ENCODE results near the gene POLR1C.
A peak's percentile ranks its signal among the peaks of the same experiment; 100 is the strongest.
"Not testable (repeated sequence)": the region's sequence is repeated elsewhere in the genome, so short reads cannot be mapped to it uniquely, and the experiment has no call there.

POLR1C gene, protein sequence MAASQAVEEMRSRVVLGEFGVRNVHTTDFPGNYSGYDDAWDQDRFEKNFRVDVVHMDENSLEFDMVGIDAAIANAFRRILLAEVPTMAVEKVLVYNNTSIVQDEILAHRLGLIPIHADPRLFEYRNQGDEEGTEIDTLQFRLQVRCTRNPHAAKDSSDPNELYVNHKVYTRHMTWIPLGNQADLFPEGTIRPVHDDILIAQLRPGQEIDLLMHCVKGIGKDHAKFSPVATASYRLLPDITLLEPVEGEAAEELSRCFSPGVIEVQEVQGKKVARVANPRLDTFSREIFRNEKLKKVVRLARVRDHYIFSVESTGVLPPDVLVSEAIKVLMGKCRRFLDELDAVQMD

DNA sequence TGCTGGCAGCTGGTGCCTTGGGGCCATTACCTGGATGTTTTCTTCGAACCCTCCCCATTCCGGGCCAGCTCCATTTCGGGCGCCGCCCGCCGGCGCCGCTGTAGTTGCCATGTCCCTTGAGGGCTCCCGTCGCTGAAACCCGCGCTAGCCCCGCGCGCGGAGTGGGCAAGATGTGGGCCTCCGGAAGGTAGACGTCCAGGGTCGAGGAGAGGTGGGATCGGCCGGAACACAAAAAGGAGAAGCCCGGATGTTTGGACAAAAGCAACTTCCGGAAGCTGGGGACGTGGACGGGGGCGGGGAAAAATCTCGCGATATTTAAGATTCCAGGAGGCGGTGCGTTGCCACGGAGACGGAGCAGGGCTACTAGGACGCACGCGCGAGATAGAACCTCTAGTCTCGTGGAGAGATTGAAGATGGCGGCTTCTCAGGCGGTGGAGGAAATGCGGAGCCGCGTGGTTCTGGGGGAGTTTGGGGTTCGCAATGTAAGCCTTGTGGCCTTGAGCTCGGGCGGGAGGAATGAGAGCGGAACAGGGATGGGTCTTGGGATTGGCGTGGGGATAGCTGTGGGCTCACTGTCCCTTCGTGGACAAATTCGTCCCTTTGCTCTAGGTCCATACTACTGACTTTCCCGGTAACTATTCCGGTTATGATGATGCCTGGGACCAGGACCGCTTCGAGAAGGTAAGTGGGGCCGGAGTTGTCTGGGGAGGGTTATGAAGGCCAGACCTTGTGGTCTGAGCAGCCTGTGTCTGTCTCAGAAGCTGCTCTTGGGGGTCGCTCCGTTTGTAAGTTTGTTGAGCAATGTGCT lies at the start of gene POLR1C, which contains the start of gene YIPF3:
Gene POLR1C, plus strand, starts transcription at position 393 of the 808 bp plus-strand sequence. Its CDS starts 21 bp downstream, at position 414.
Gene YIPF3, minus strand, starts transcription at position 230 of the 808 bp plus-strand sequence. Its CDS starts 119 bp downstream, at position 111.
- peak; percentile 96 to 99 for DNase-seq

DNA sequence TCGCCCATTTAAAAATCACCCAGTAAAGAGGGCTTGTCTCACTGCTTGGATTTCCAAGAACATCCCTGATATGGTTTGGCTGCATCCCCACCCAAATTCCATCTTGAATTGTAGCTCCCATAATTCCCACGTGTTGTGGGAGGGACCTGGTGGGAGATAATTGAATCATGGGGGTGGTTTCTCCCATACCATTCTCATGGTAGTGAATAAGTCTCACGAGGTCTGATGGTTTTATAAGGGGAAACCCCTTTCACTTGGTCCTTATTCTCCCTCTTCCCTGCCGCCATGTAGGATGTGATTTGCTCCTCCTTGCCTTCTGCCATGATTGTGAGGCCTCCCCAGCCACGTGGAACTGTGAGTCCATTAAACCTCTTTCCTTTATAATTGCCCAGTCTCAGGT lies 49.6 kb upstream of the POLR1C start:
- DNase-seq = not testable (repeated sequence)

DNA sequence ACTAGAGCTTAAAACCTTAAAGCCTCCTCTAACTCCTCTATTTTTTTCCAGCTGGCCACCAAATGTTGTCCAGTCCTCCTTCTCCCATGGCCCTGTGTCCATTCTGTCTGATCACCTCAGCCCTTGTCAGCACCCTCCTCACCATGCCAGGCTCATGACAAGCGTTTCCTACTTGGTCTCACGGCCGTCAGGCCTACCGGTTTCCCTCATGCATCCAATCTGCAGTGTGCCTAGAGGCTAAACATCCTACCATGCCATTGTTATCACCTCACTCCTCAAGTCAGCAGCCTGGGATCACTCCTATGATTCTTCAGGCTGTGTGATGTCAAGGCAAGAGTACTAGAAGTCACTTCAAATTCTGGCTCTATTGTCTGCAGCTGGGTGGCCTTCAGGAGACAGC lies 49.1 kb upstream of the POLR1C start:
- DNase-seq = no peak

DNA sequence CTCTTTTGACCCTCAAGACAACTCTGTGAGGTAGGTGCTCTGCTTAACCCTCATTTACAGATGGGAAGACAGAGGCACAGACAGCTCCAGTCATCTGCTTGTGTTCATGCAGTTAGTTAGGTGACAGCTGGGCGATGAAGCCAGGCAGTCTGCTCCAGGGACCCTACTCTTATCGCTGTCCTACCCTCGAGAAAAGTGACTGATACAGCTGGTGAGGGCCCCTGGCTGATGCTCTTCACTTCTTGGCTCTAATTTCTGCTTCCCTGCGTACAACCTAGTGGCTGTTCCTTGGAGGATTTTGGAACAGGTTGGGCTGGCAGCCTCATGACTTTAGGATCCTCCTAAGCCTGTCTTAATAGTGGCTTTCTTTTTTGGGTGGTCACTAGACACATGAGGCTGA lies 48.6 kb upstream of the POLR1C start:
- peak; percentile 40 to 77 for DNase-seq

DNA sequence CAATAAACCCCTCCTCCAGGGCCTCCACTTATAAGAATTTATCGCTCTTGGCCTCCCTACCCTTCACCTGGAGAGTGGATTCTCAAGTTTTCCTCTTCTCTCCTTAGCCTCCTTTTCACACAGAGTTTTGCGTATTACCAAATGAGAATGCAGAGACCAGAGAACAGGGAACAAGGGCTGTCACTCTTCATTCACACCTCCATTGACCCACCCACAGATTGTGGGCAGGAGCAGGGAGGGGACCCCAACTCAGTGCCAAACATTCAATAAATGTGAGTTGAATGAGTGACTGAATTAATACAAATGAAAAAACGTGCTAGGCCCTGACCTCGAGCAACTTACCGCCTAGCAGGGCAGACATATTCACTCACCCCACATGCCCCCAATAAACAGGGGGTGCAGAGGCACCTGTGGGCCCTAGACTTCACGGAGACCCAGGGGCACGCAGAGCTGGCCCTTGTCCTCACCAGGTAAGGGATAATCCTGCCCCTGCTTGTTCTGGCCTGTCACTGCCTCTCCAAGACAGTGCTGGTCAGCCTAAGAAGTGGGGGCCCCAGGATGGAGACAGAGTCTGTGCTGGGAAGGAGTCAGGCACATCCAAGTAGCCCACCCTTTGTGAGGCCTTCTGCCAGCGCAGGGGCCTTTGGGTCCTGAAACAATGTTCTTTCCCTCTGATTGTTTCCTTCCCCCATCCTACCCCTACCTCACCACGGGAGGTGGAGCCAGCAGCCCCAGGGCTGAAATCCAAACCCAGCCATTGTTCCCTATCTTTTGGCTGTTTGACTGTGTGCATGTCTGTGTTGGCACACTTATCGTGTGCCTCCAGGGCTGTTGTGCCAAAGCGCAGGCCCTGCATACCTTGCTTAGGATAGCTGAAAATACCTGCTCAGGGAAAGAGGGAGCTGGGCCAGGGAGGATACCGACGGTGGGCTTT lies 47.9 kb upstream of the POLR1C start:
- DNase-seq = no peak

DNA sequence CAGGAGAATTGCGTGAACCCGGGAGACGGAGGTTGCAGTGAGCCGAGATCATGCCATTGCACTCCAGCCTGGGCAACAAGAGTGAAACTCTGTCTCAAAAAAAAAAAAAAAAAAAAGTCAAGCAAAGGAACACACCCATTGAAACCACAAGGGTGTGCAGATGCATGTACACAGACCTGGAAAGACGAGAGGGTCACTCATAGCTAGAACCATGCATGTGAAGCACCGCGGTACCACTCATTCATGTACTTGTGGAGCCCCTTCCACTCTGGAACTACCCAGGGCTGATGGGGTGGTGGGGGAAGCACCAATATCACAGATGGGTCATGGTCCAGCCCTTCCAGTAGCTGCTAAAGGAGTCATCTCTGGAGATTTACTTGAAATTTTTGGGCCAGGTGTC lies 46.9 kb upstream of the POLR1C start:
- DNase-seq = no peak

DNA sequence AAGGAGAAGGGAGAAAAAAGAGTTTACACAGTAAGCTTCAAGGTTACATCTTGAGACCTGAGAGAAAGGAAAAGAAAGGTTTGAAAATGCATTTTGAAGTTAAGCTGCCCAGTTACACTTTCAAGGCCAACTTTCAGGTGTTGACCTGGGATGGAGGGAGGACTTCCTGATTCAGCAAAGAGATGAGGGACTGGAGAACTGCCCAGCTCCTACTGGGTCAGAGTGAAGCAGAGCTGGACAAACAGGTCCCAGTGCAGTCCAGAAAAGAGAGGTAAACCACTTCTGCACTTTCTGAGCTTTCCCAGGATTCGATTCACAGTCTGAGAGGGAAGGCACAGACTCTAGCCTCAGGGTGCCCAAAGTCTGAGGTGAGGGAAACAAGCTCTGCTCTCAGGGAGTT lies 45.5 kb upstream of the POLR1C start:
- DNase-seq = no peak

DNA sequence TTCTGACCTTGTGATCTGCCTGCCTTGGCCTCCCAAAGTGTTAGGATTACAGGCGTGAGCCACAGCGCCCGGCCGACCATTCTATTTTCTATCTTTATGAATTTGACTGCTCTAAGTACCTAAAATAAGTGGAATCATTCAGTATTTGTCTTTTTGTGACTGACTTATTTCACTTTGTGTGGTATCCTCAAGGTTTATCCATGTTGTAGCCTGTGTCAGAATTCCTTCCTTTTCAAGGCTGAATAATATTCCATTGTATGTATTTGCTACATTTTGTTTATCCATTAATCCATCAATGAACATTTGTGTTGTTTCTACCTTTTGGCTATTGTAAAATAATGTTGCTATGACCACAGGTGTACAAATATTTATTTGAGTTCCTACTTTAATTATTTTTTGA lies 44.4 kb upstream of the POLR1C start:
- DNase-seq = no peak

DNA sequence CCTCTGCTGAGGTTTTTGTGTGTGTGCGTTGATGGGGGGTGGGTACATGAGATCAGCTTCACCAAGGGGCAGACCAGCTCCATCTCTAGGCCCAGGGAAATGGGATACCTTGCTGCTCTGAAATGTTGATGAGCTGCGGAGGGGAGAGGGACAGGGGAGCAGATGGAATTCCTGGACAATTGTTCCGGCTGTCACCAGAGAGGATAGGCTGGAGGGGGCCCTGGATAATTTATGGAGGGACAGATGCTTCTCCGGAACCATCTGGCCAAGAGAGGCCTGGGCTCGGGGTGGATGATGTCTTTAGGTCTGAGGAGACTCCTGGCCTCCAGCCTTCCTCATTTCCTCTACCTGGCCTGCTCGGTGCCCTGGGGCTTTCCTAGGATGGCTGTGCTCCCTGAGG lies 41.4 kb upstream of the POLR1C start:
- peak; percentile 95 to 97 for DNase-seq

DNA sequence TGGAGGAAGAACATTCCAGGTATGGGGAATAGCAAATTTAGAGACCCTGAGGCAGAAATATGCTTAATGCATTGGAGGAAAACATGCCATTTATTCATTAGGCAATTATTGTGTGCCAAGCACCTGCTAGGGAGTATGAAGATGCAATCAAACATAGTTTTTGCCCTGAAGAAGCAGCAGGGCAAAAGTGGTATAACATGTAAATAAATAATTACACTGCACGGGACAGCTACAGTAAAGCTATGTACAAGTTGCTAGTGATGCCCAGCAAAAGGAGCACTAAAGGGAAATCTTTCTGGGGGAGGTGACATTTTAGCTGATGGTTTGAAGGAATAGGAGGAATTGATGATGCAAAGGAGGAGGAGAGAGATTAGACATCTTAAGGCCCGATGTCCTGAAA lies 40.1 kb upstream of the POLR1C start:
- DNase-seq = no peak

DNA sequence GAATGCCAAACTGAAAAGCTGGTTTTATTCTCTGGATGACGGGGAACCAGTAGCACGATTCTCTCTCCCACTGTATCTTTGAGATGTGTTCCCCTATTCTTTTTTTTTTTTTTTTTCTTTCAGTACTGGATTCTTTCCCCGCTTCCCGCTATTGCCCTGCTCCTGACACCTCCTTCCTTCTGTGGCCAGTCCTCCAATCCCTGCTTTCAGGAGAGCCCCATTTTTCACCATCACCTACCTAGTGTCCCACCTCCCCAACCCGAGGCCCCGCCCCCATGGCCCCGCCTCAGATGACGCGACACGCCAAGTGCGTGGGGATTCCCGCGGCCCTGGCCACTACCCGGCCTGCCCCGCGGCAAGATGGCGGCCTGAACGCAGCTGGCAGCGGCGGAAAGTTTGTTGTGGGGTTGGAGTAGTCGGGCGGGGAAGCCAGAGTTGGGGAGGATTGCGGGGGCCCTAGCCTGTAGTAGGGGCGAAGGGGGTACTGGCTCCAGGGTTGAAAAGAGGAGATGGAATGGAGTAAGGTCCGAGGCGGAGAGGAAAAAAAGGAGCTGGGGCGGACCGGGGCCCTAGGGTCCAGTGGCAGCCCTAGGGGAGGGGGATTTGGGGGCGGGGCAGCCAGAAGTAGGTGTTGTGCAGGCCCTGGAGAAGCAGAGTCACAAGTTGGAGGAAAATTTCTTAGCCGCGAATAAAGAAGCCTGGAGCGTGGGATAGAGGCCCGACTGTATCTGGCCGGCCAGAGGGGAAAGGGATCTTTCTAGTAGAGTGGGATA lies 39.5 kb upstream of the POLR1C start, which contains the start of gene TJAP1:
Gene TJAP1, plus strand, starts transcription at position 336 of the 773 bp plus-strand sequence. CDS start 21,432 bp downstream, outside the sequence.
- peak; percentile 79 to 85 for DNase-seq

DNA sequence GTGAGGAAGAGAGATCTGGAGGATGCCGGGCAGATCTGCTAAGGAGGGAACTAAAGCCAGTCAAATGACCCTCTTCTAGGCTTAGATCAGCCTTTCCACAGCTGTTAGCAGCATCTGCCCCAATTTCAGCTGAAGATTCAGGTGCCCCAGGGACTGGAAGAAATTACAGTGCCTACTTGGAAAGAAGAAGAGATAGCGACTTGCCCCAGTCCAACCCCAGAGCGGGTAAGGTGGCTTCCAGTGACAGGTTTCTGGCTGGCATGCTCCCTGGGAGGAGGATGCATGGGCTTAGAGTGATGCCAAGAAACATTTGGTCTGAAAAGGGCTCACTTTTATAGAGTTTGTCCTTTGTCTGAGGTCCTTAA lies 38.9 kb upstream of the POLR1C start:
- peak; percentile 75 to 80 for DNase-seq

DNA sequence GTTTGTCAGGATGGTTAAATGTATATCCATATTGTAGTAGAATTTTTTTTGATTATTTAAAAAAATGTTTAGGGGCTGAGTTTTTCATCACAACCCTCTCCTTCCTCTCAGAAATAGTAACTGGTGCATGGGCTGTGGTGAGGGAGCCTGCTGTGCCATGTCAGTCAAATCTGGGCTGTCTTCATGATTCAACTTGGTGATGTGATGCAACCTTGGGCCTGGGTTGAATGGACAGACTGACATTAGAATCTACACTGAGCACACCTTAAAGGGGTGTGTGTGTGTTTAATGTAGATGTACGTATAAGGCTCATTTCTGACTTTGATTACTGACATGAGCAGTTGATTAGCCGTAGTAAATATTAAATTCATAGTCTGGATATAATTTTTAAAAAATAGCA lies 35.8 kb upstream of the POLR1C start:
- DNase-seq = no peak

DNA sequence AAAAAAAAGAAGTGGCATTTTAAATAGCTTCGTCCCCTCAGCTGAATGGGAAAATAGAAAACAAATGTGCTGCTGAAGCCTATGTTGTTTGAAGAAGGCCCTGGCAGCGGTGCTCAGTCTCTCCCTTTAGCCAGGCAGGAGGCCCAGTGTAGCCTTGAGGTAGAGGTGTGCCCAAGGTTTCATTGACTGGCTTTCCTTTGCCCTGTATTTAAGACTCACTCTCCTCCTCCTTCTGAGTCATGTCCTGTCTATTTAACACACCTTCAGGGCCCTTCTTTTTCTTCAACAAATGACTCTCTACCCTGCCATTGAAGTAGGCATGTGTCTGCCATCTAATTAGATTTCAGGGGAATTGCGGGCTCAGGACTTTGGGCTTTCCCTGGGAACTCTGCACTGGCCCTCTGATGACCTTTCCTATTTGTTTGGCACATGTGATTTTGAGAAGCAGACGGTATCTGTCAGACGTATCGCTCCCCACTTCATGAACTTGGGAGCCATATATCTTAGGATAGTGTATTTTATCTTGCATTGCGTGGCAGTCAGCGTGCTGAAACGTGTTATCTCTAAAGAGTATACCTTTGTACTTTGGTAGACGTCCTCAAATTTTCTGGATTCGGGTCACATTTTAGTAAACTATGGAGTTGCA lies 35.2 kb upstream of the POLR1C start:
- no peak for DNase-seq

DNA sequence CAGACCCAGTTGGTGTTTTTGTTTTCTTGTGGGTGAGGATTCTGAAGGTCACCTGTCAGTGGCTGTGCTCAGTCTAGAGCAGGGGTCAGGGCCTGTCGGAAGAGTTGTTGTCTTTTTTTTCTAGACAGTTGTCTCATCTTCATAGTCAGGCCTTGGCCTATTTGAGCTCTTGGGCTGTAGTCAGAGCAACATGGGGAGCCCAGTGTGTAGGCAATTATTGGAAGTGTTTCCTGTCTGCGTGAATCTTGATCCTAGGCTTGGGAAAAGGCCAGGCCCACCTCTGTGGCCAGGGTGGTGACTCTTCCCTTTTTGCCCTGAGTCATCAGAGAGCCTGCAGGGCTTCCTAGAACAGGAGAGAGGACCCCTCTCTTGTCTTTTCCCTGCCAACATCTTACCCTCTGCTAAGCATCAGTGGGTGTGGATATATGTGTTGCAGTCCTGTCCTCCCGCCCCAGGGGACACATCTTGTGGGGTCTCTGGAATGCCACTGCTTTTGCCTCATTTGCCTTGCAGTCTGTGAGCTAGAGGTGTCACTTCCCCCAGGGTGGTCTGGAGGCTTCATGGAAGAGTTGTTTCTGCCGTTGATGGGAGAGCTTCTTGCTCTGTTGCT lies 28.1 kb upstream of the POLR1C start:
- no peak for DNase-seq

DNA sequence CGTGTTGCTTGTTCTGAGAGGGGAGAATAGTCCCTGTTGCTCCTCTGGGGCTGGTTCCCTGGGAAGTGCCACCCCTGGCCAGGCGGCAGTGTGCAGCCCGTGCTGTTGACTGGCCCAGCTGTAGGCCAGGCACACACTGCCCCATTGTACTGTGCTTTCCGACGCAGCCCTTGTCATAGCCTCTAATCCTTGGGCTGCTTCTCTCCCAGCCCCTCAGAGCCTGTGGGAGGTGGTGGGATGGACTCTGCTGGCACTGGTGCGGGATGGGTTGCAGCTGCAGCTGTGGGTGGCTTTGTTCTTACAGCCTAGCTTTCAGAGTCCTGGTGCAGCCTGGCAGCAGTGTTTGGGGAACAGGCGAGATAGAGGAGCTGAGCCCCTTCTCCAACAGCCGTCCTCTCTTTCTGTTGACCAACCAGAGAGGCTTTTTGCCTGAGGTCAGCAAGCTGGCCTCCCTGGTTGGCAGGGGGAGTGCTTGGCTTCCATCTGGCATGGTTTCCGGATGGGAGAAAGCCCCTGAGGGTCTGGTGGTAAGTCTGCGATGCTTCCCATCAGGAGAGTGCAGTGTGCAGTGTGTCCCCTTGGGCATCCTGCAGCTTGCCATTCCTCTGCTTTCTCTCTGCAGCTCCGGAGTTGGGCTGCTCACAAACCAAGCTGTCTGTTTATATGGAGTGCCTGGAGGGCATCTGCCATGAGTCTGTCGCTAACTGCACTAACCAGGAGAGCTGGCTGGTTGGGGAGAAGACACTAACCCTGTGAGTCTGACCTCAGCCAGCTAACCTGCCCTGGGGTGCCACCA lies 27.4 kb upstream of the POLR1C start:
- DNase-seq = no peak

DNA sequence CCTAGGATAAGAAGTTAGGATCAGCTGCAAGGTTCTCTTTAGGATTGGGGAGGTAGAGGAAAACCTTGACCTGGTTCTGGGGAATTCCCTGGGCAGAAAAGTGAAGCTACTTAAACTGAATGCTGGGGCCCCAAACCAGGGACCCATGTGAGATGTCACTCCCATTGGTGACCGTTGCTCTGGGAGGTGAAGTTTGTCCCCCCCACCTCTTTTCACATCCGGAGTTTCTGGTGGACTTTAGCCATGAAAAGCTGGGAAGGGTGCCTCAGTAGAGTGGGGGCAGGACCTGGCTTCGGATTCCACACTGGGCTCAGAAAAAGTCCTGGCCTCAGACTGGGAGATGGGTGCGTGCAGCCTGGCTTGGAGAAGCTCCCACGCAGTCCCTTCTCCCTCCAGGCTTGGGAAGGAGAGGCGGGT lies 26.4 kb upstream of the POLR1C start:
- DNase-seq = no peak

DNA sequence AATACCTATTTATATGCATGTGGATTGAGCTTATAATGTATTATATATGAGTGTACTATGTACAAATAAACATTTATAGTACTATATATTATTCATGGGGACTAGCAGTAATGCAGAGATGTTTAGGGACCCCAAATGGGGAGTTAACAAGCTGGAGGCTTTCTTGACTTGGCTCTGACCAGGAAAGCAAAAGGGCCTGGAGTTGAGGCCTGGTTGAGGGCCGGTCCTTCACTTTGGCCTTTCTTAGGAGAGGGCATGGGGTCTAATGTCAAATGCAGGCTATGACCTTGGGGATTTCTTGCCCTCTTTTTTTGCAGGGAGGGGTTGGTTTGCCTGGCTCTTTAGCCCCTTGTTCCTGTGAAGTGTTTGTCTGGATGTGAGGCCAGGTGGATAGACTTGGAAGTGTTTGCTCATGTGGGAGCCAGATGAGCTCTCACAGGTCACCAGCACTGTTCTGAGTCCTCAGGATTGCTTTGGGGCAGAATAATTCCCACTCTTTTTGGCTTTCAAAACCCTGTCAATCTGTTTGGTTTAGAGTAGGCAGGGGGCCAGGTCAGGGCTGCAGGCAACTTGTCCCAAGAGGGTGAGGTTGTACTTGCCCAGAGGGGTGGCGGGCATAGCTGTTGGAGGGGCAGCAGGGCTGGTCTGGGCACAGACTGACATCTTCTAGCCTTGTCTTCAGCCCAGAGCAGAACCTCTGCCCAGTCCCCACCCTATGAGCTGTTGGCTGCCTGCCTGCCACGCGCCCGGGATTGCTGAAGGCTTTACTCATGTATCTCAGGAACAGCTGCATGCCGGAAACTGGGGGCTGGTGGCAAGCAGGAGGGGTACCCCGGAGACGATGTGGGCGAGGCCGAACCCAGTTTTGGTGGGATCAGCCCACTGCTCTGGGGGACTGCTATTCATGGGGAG lies 24.9 kb upstream of the POLR1C start:
- no peak for DNase-seq

DNA sequence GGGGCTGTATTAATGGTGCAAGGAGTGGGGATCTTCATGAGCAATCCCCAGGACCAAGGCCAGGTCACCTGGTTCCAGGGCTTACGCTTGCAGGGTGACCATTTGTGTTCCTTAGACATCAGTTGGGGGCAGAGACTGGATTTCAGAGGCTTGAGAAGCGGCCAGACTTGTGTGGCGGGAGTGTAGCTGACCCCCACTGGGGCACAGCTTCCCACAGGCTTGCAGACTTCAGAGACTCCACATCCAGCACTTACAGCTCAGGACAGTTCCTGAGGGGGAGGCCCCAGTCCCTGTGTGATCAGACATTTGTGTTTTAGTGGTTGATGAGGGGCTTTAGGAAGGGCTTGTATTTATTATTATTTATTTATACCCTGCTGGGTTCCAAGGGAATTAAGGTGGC lies 24.2 kb upstream of the POLR1C start:
- no peak for DNase-seq

Measured in NCI-H524 (cell line).